GM19324 (cell line): Measurements from ENCODE around the gene PDE6H.

ENCODE experiments used
- ATAC-seq: cut with Tn5 transposase; IDR thresholded peaks from one replicate; pipeline ENCODE4 v1.9.1; 2021; ENCODE audit warnings: mild to moderate bottlenecking, moderate library complexity; ENCODE audit not compliant: unreplicated experiment, low FRiP score

The PDE6H gene

GRCh38 chr12:14999021-14999694 is 26.3 kb downstream of the PDE6H start:
- no peak for ATAC-seq

- ATAC-seq = no peak
Observed at GRCh38 chr12:14999695-15000365, 27.0 kb downstream of the PDE6H start.

GRCh38 chr12:15000575-15000974 is 27.7 kb downstream of the PDE6H start:
- ATAC-seq = no peak

GRCh38 chr12:15001733-15002382 is 29.0 kb downstream of the PDE6H start:
- ATAC-seq = no peak

- ATAC-seq = no peak
Observed at GRCh38 chr12:15004421-15004820, 31.6 kb downstream of the PDE6H start.

GRCh38 chr12:15005064-15005463 is 32.2 kb downstream of the PDE6H start:
- no peak for ATAC-seq

- ATAC-seq = no peak
Observed at GRCh38 chr12:15007551-15007950, 34.7 kb downstream of the PDE6H start.

GRCh38 chr12:15011162-15011561 is 38.3 kb downstream of the PDE6H start:
- ATAC-seq = no peak

GRCh38 chr12:15013634-15014179 is 40.9 kb downstream of the PDE6H start:
- no peak for ATAC-seq

GRCh38 chr12:15014708-15015107 is 41.9 kb downstream of the PDE6H start:
- ATAC-seq = no peak

GRCh38 chr12:15015121-15015520 is 42.3 kb downstream of the PDE6H start:
- no peak for ATAC-seq

GRCh38 chr12:15020156-15020555 is 47.3 kb downstream of the PDE6H start:
- no peak for ATAC-seq
